ENCODE results near the gene SEC31A.
"Not testable (repeated sequence)": the region's sequence is repeated elsewhere in the genome, so short reads cannot be mapped to it uniquely, and the experiment has no call there.

SEC31A gene

GRCh38 chr4:82896755-82897154, 5.8 kb upstream of the SEC31A start:
- DNase-seq = no peak

GRCh38 chr4:82893942-82894341, 3.0 kb upstream of the SEC31A start:
- no peak for DNase-seq

GRCh38 chr4:82892467-82892802, 1.5 kb upstream of the SEC31A start:
- no peak for DNase-seq

GRCh38 chr4:82891707-82892466, 934 bp upstream of the SEC31A start:
- DNase-seq = no peak

- DNase-seq = no peak
Observed at GRCh38 chr4:82890528-82890900, 439 bp downstream of the SEC31A start.

GRCh38 chr4:82889287-82889686, 1.7 kb downstream of the SEC31A start:
- DNase-seq = no peak

- no peak for DNase-seq
Observed at GRCh38 chr4:82886147-82886942, 4.6 kb downstream of the SEC31A start.

GRCh38 chr4:82885410-82885809, 5.5 kb downstream of the SEC31A start:
- DNase-seq = no peak

- DNase-seq = no peak
Observed at GRCh38 chr4:82868572-82868971, 22.4 kb downstream of the SEC31A start.

- DNase-seq = no peak
Observed at GRCh38 chr4:82866706-82867385, 24.1 kb downstream of the SEC31A start.

GRCh38 chr4:82866033-82866432, 24.9 kb downstream of the SEC31A start:
- not testable (repeated sequence) for DNase-seq

- no peak for DNase-seq
Observed at GRCh38 chr4:82865592-82865991, 25.4 kb downstream of the SEC31A start.

- no peak for DNase-seq
Observed at GRCh38 chr4:82864336-82864979, 26.5 kb downstream of the SEC31A start.

- no peak for DNase-seq
Observed at GRCh38 chr4:82861529-82861928, 29.4 kb downstream of the SEC31A start.

- DNase-seq = not testable (repeated sequence)
Observed at GRCh38 chr4:82860487-82860886, 30.5 kb downstream of the SEC31A start.

- DNase-seq = no peak
Observed at GRCh38 chr4:82852751-82853285, 38.1 kb downstream of the SEC31A start.

- DNase-seq = no peak
Observed at GRCh38 chr4:82851885-82852750, 38.8 kb downstream of the SEC31A start.

GRCh38 chr4:82851318-82851717, 39.6 kb downstream of the SEC31A start:
- no peak for DNase-seq

- DNase-seq = no peak
Observed at GRCh38 chr4:82850684-82851083, 40.3 kb downstream of the SEC31A start.

- DNase-seq = no peak
Observed at GRCh38 chr4:82848706-82849105, 42.2 kb downstream of the SEC31A start.

- no peak for DNase-seq
Observed at GRCh38 chr4:82842593-82842992, 48.4 kb downstream of the SEC31A start.

- no peak for DNase-seq
Observed at GRCh38 chr4:82839624-82840023, 51.3 kb downstream of the SEC31A start.
